ENCODE measurements around the gene RCL1. TPM values are rescaled to one million over a fixed set of nuclear protein-coding genes. Genes with fewer than 3 reads are reported as not detected.

Gene RCL1
- polyA plus RNA-seq, 1 experiment: 7.8 TPM

DNA sequence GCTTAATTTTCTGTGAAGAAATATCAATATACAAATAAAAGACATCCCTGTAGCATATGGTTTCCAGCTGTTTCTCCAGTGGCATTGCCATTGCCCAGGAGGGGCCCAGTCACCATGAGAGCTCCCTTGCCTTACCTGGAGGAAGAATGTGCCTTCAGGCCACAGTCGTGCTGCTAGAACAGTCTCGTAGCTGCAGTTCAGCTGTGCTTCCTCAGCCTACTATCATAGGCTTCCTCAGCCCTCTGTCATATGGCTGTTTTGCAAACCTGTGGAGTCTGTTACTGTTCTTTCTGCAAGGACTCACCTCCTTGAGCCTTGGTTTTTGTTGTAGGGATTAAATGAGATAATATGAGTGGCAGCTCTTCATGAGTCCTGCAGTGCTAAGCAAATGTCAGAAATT lies 67.6 kb downstream of the RCL1 start:
- DNase-seq (ENCODE audit: low read depth, low spot score): no peak
- Histone ChIP-seq H3K27ac (ENCODE audit: low read depth, low read length) (no peak overlapping the region), H3K27me3 (ENCODE audit: control insufficient read depth, insufficient read depth, low read length) (no peaks in the 10 kb centered on the region), H3K4me3 (ENCODE audit: low read depth, low read length) (no peak overlapping the region), H3K9me3 (ENCODE audit: control insufficient read depth, insufficient read depth, low read length) (no peaks in the 10 kb centered on the region)
- ChIA-PET POLR2A (no interaction called here), CTCF (no interaction called here)
- TF ChIP-seq, protein P1, sequence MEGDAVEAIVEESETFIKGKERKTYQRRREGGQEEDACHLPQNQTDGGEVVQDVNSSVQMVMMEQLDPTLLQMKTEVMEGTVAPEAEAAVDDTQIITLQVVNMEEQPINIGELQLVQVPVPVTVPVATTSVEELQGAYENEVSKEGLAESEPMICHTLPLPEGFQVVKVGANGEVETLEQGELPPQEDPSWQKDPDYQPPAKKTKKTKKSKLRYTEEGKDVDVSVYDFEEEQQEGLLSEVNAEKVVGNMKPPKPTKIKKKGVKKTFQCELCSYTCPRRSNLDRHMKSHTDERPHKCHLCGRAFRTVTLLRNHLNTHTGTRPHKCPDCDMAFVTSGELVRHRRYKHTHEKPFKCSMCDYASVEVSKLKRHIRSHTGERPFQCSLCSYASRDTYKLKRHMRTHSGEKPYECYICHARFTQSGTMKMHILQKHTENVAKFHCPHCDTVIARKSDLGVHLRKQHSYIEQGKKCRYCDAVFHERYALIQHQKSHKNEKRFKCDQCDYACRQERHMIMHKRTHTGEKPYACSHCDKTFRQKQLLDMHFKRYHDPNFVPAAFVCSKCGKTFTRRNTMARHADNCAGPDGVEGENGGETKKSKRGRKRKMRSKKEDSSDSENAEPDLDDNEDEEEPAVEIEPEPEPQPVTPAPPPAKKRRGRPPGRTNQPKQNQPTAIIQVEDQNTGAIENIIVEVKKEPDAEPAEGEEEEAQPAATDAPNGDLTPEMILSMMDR (IDR thresholded peaks at IDR 0.05; ENCODE audit: low read depth, low read length): no peak

- ChIA-PET CTCF (interaction anchor here (1.9 kb wide), 1 partner anchor 127 kb away, joined by 4 read pairs; no protein-coding TSS in a partner anchor), POLR2A (no interaction called here)
- Histone ChIP-seq H3K27ac (ENCODE audit: low read depth, low read length) (no peak overlapping the region), H3K4me3 (ENCODE audit: low read depth, low read length) (no peak overlapping the region), H3K9me3 (ENCODE audit: control insufficient read depth, insufficient read depth, low read length) (no peaks in the 10 kb centered on the region), H3K27me3 (ENCODE audit: control insufficient read depth, insufficient read depth, low read length) (no peaks in the 10 kb centered on the region)
- DNase-seq (ENCODE audit: low read depth, low spot score): no peak
- TF ChIP-seq, protein P1 (IDR thresholded peaks at IDR 0.05; ENCODE audit: low read depth, low read length): no peak
Observed at GRCh38 chr9:4861145-4861544, 68.4 kb downstream of the RCL1 start.

DNA sequence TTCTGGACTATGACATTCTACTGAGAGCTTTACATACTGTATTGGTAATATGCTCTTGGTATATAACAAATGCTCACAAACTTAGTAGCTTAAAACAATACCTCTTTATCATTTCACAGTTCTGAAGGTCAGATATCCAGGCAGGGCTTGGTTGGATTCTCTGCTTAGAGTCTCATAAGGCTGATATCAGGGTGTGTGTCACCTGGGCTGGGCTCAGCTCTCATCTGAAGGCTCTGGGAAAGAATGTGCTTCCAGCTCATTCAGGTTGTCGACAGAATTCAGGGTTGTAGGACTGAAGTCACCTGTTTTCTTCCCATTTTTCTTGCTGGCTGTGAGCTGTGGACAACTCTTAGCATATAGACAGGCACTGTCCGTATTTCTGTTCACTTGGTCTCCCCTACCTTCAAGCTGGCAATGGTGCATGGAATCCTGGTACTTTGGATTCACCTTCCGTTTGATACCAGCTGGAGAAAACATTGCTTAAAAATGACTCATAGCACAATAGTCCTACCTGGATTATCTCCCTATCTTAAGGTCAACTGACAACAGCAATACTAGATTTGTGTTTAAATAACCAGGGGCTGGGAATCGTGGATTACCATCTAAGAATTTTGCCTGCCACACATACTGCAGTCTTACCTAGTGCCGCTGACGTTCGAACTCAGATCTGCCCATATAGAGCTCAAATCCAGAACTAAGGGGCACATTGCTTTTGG lies 69.2 kb downstream of the RCL1 start:
- TF ChIP-seq, protein P1 (IDR thresholded peaks at IDR 0.05; ENCODE audit: low read depth, low read length): no peak
- POLR2A ChIA-PET: no interaction called here
- H3K27me3 ChIP-seq (ENCODE audit: control insufficient read depth, insufficient read depth, low read length): no peaks in the 10 kb centered on the region
- CTCF ChIA-PET: interaction anchor here (1.0 to 1.9 kb wide), 2 partner anchors 99 to 126 kb away, joined by 3 to 4 read pairs; no protein-coding TSS in a partner anchor
- no peaks in the 10 kb centered on the region for H3K9me3 ChIP-seq (ENCODE audit: control insufficient read depth, insufficient read depth, low read length)
- H3K27ac ChIP-seq (ENCODE audit: low read depth, low read length): no peak overlapping the region
- H3K4me3 ChIP-seq (ENCODE audit: low read depth, low read length): no peak overlapping the region
- no peak for DNase-seq (ENCODE audit: low read depth, low spot score)

- TF ChIP-seq, protein P1 (IDR thresholded peaks at IDR 0.05; ENCODE audit: low read depth, low read length): no peak
- H3K27ac ChIP-seq (ENCODE audit: low read depth, low read length): no peak overlapping the region
- ChIA-PET POLR2A (no interaction called here), CTCF (interaction anchor here (0.5 to 1.9 kb wide), 3 partner anchors 100 to 125 kb away, joined by 3 to 4 read pairs (median 3); no protein-coding TSS in a partner anchor)
- H3K27me3 ChIP-seq (ENCODE audit: control insufficient read depth, insufficient read depth, low read length): no peaks in the 10 kb centered on the region
- DNase-seq (ENCODE audit: low read depth, low spot score): no peak
- no peaks in the 10 kb centered on the region for H3K9me3 ChIP-seq (ENCODE audit: control insufficient read depth, insufficient read depth, low read length)
- no peak overlapping the region for H3K4me3 ChIP-seq (ENCODE audit: low read depth, low read length)
Observed at GRCh38 chr9:4862506-4863250, 69.9 kb downstream of the RCL1 start.

DNA sequence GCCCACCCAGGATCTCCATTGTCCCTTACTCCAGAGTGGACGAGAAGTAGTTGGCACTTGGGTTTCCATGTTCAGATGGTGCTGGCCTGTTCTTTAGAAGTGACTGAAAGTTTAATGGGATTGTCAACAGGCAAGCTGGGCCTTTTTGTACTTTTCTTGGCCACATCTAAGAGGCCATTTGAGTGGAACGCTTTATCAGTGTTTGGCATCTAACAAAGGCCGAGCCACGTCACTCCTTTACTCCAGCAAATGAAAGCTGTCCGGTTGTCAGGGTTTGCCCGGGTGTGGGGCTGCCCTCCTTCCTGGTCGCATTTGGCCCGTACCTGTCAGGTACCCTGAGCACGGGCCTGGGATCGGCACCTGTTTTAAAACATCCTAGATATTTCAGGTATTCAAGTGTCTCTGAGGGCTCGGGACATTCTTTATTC lies 71.5 kb downstream of the RCL1 start:
- H3K27me3 ChIP-seq (ENCODE audit: control insufficient read depth, insufficient read depth, low read length): no peaks in the 10 kb centered on the region
- TF ChIP-seq, protein P1 (IDR thresholded peaks at IDR 0.05; ENCODE audit: low read depth, low read length): no peak
- H3K4me3 ChIP-seq (ENCODE audit: low read depth, low read length): no peak overlapping the region
- ChIA-PET CTCF (no interaction called here), POLR2A (no interaction called here)
- no peak overlapping the region for H3K27ac ChIP-seq (ENCODE audit: low read depth, low read length)
- no peaks in the 10 kb centered on the region for H3K9me3 ChIP-seq (ENCODE audit: control insufficient read depth, insufficient read depth, low read length)
- no peak for DNase-seq (ENCODE audit: low read depth, low spot score)
